ENCODE results near the gene UNC79. TPM values are rescaled to one million over a fixed set of nuclear protein-coding genes. Genes with fewer than 3 reads are reported as not detected.
"Not testable (repeated sequence)": the region's sequence is repeated elsewhere in the genome, so short reads cannot be mapped to it uniquely, and the experiment has no call there.

The UNC79 gene
- total RNA-seq, 1 donor from 2014 or later = 0.03 TPM

GRCh38 chr14:93511001-93511400 lies 80.3 kb downstream of the UNC79 start:
- intact Hi-C loops (cut with micrococcal nuclease) = no loop called here
- H3K4me1 Mint-ChIP-seq (ENCODE audit: low read depth) = no peaks in the 10 kb centered on the region
- no peak overlapping the region for H3K27ac Mint-ChIP-seq
- DNase-seq (ENCODE audit: low spot score) = no peak
- no peak overlapping the region for H3K4me3 Mint-ChIP-seq
- peaks cover 15% of the 10 kb centered on the region for H3K27me3 Mint-ChIP-seq (ENCODE audit: insufficient read depth)
- no peaks in the 10 kb centered on the region for H3K36me3 Mint-ChIP-seq (ENCODE audit: low read depth)
- no peaks in the 10 kb centered on the region for H3K9me3 Mint-ChIP-seq

- Mint-ChIP-seq H3K27me3 (ENCODE audit: insufficient read depth) (peaks cover 4% of the 10 kb centered on the region), H3K27ac (no peak overlapping the region), H3K36me3 (ENCODE audit: low read depth) (peaks cover 4% of the 10 kb centered on the region), H3K9me3 (peaks cover 39% of the 10 kb centered on the region), H3K4me3 (no peak overlapping the region), H3K4me1 (ENCODE audit: low read depth) (no peaks in the 10 kb centered on the region)
- intact Hi-C loops (cut with micrococcal nuclease) = no loop called here
- no peak for DNase-seq (ENCODE audit: low spot score)
Observed at GRCh38 chr14:93520053-93520607, 89.4 kb downstream of the UNC79 start.

GRCh38 chr14:93522221-93522620 lies 91.5 kb downstream of the UNC79 start:
- Mint-ChIP-seq H3K4me3 (no peak overlapping the region), H3K27ac (no peak overlapping the region), H3K4me1 (ENCODE audit: low read depth) (no peaks in the 10 kb centered on the region), H3K27me3 (ENCODE audit: insufficient read depth) (peaks cover 3% of the 10 kb centered on the region), H3K9me3 (peaks cover 39% of the 10 kb centered on the region), H3K36me3 (ENCODE audit: low read depth) (peaks cover 4% of the 10 kb centered on the region)
- no peak for DNase-seq (ENCODE audit: low spot score)
- intact Hi-C loops (cut with micrococcal nuclease) = no loop called here

GRCh38 chr14:93525216-93525615 lies 94.5 kb downstream of the UNC79 start:
- intact Hi-C loops (cut with micrococcal nuclease); H3K36me3 Mint-ChIP-seq (ENCODE audit: low read depth); H3K27ac Mint-ChIP-seq; DNase-seq (ENCODE audit: low spot score); H3K4me3 Mint-ChIP-seq; H3K27me3 Mint-ChIP-seq (ENCODE audit: insufficient read depth); H3K4me1 Mint-ChIP-seq (ENCODE audit: low read depth): not testable (repeated sequence)
- H3K9me3 Mint-ChIP-seq = peaks cover 21% of the 10 kb centered on the region

GRCh38 chr14:93525696-93526451 lies 95.1 kb downstream of the UNC79 start:
- DNase-seq (ENCODE audit: low spot score) = no peak
- intact Hi-C loops (cut with micrococcal nuclease) = no loop called here
- Mint-ChIP-seq H3K4me3 (no peak overlapping the region), H3K27me3 (ENCODE audit: insufficient read depth) (peaks cover 7% of the 10 kb centered on the region), H3K36me3 (ENCODE audit: low read depth) (no peaks in the 10 kb centered on the region), H3K4me1 (ENCODE audit: low read depth) (no peaks in the 10 kb centered on the region), H3K9me3 (peaks cover 14% of the 10 kb centered on the region), H3K27ac (no peak overlapping the region)

- peaks cover 7% of the 10 kb centered on the region for H3K27me3 Mint-ChIP-seq (ENCODE audit: insufficient read depth)
- no peaks in the 10 kb centered on the region for H3K4me1 Mint-ChIP-seq (ENCODE audit: low read depth)
- H3K36me3 Mint-ChIP-seq (ENCODE audit: low read depth) = no peaks in the 10 kb centered on the region
- H3K9me3 Mint-ChIP-seq = peaks cover 5% of the 10 kb centered on the region
- H3K27ac Mint-ChIP-seq = no peak overlapping the region
- intact Hi-C loops (cut with micrococcal nuclease) = no loop called here
- DNase-seq (ENCODE audit: low spot score) = no peak
- H3K4me3 Mint-ChIP-seq = no peak overlapping the region
Observed at GRCh38 chr14:93527203-93527607, 96.5 kb downstream of the UNC79 start.

- Mint-ChIP-seq H3K9me3 (no peaks in the 10 kb centered on the region), H3K27ac (no peak overlapping the region), H3K4me1 (ENCODE audit: low read depth) (no peaks in the 10 kb centered on the region), H3K4me3 (no peak overlapping the region), H3K36me3 (ENCODE audit: low read depth) (no peaks in the 10 kb centered on the region), H3K27me3 (ENCODE audit: insufficient read depth) (peaks cover 7% of the 10 kb centered on the region)
- no peak for DNase-seq (ENCODE audit: low spot score)
- intact Hi-C loops (cut with micrococcal nuclease) = no loop called here
Observed at GRCh38 chr14:93528884-93529558, 98.3 kb downstream of the UNC79 start.

- Mint-ChIP-seq H3K36me3 (ENCODE audit: low read depth) (no peaks in the 10 kb centered on the region), H3K27ac (no peak overlapping the region), H3K9me3 (no peaks in the 10 kb centered on the region), H3K4me3 (no peak overlapping the region), H3K4me1 (ENCODE audit: low read depth) (no peaks in the 10 kb centered on the region), H3K27me3 (ENCODE audit: insufficient read depth) (peaks cover 5% of the 10 kb centered on the region)
- no peak for DNase-seq (ENCODE audit: low spot score)
- intact Hi-C loops (cut with micrococcal nuclease) = no loop called here
Observed at GRCh38 chr14:93531644-93532043, 100.9 kb downstream of the UNC79 start.

- Mint-ChIP-seq H3K36me3 (ENCODE audit: low read depth) (no peaks in the 10 kb centered on the region), H3K27ac (no peak overlapping the region), H3K27me3 (ENCODE audit: insufficient read depth) (peaks cover 5% of the 10 kb centered on the region), H3K9me3 (no peaks in the 10 kb centered on the region), H3K4me1 (ENCODE audit: low read depth) (no peaks in the 10 kb centered on the region), H3K4me3 (no peak overlapping the region)
- no peak for DNase-seq (ENCODE audit: low spot score)
- intact Hi-C loops (cut with micrococcal nuclease) = no loop called here
Observed at GRCh38 chr14:93532541-93532940, 101.8 kb downstream of the UNC79 start.

GRCh38 chr14:93533437-93533836 lies 102.7 kb downstream of the UNC79 start:
- H3K36me3 Mint-ChIP-seq (ENCODE audit: low read depth) = no peaks in the 10 kb centered on the region
- intact Hi-C loops (cut with micrococcal nuclease) = no loop called here
- H3K27ac Mint-ChIP-seq = no peak overlapping the region
- H3K27me3 Mint-ChIP-seq (ENCODE audit: insufficient read depth) = peaks cover 5% of the 10 kb centered on the region
- no peak overlapping the region for H3K4me3 Mint-ChIP-seq
- DNase-seq (ENCODE audit: low spot score) = no peak
- no peaks in the 10 kb centered on the region for H3K9me3 Mint-ChIP-seq
- H3K4me1 Mint-ChIP-seq (ENCODE audit: low read depth) = no peaks in the 10 kb centered on the region

GRCh38 chr14:93533842-93534241 lies 103.1 kb downstream of the UNC79 start:
- Mint-ChIP-seq H3K4me3 (no peak overlapping the region), H3K27me3 (ENCODE audit: insufficient read depth) (peaks cover 5% of the 10 kb centered on the region), H3K9me3 (no peaks in the 10 kb centered on the region), H3K36me3 (ENCODE audit: low read depth) (no peaks in the 10 kb centered on the region), H3K27ac (no peak overlapping the region), H3K4me1 (ENCODE audit: low read depth) (no peaks in the 10 kb centered on the region)
- no peak for DNase-seq (ENCODE audit: low spot score)
- intact Hi-C loops (cut with micrococcal nuclease) = no loop called here

- Mint-ChIP-seq H3K36me3 (ENCODE audit: low read depth) (no peaks in the 10 kb centered on the region), H3K27ac (no peak overlapping the region), H3K27me3 (ENCODE audit: insufficient read depth) (no peaks in the 10 kb centered on the region), H3K9me3 (no peaks in the 10 kb centered on the region), H3K4me1 (ENCODE audit: low read depth) (no peaks in the 10 kb centered on the region), H3K4me3 (no peak overlapping the region)
- intact Hi-C loops (cut with micrococcal nuclease) = no loop called here
- no peak for DNase-seq (ENCODE audit: low spot score)
Observed at GRCh38 chr14:93535537-93535936, 104.8 kb downstream of the UNC79 start.

- Mint-ChIP-seq H3K9me3 (no peaks in the 10 kb centered on the region), H3K4me3 (no peak overlapping the region), H3K27me3 (ENCODE audit: insufficient read depth) (no peaks in the 10 kb centered on the region), H3K36me3 (ENCODE audit: low read depth) (no peaks in the 10 kb centered on the region), H3K27ac (no peak overlapping the region), H3K4me1 (ENCODE audit: low read depth) (no peaks in the 10 kb centered on the region)
- intact Hi-C loops (cut with micrococcal nuclease) = no loop called here
- DNase-seq (ENCODE audit: low spot score) = no peak
Observed at GRCh38 chr14:93536945-93537344, 106.2 kb downstream of the UNC79 start.

All from activated T-helper 1 cell treated with anti-CD3 and anti-CD28 coated beads, Interleukin-12 subunit alpha, Interleukin-12 subunit beta, Interleukin-2, Interleukin-4 antibody, amounts not matched to agents 30 ng/mL and 10 ng/mL and 1 ng/mL, durations not matched to agents 14 hours and 24 hours and 36 hours (primary cell).